Measurements from ENCODE around the gene HOXC4. TPM values are rescaled to one million over a fixed set of nuclear protein-coding genes. Genes with fewer than 3 reads are reported as not detected.

Gene HOXC4
- total RNA-seq (0.17 and 0.26 TPM in 2 replicates), polyA plus RNA-seq (0.17 and 0.98 TPM in 2 replicates), polyA minus RNA-seq (ENCODE audit: low replicate concordance) (1.5 TPM in 1 of 2 replicates, not detected in the other)
- polyA plus RNA-seq (2012), result 0.91 and 2.5 TPM in 2 replicates

GRCh38 chr12:54053751-54054741 lies at the start of gene HOXC4:
Gene HOXC4 (plus strand): TSS chr12:54053835. CDS start chr12:54053923, 88 bp downstream.
- Histone ChIP-seq H3K79me2 (ENCODE audit: control insufficient read depth, insufficient read depth, low read length) (no peaks in the 10 kb centered on the region), H3K27me3 (ENCODE audit: control insufficient read depth, insufficient read depth, low read length) (no peaks in the 10 kb centered on the region), H2AFZ (ENCODE audit: low read length) (peak within 1 kb of the TSS; percentile 85), H3K4me1 (ENCODE audit: control insufficient read depth, extremely low read depth, insufficient read depth, low read length) (no peaks in the 10 kb centered on the region), H3K36me3 (ENCODE audit: control insufficient read depth, insufficient read depth, low read length) (no peaks in the 10 kb centered on the region), H4K20me1 (ENCODE audit: control insufficient read depth, extremely low read depth, insufficient read depth, low read length) (no peaks in the 10 kb centered on the region), H3K27ac (ENCODE audit: insufficient read depth, low read length) (no peak within 1 kb of the TSS), H3K4me3 (replicated peaks in 1 of 4; ENCODE audit: control extremely low read depth in 1 of 4, insufficient read depth in 1 of 4, low read depth in 3 of 4, low read length in 4 of 4) (peak within 1 kb of the TSS; percentile 69 to 85 (median 76)), H3K9me3 (ENCODE audit: control insufficient read depth, insufficient read depth, low read depth, low read length) (no peaks in the 10 kb centered on the region), H3K9ac (ENCODE audit: insufficient read depth, low read length) (peak within 1 kb of the TSS; percentile 46), H3K4me2 (ENCODE audit: extremely low read depth, insufficient read depth, low read length) (peak within 1 kb of the TSS; percentile 81)
- TF ChIP-seq EZH2 (IDR thresholded peaks at IDR 0.05; ENCODE audit: low read length, missing control alignments) (peak; percentile 43), CTCF (conservative IDR thresholded peaks at IDR 0.05 in 1 of 2, IDR thresholded peaks at IDR 0.05 in 1 of 2; ENCODE audit: low read depth in 1 of 2, low read length in 2 of 2) (no peak)
- peak; percentile 29 to 42 for DNase-seq (ENCODE audit: low read depth in 2 of 2)

- Histone ChIP-seq H3K79me2 (ENCODE audit: control insufficient read depth, insufficient read depth, low read length) (no peaks in the 10 kb centered on the region), H3K9ac (ENCODE audit: insufficient read depth, low read length) (no peak overlapping the region), H3K9me3 (ENCODE audit: control insufficient read depth, insufficient read depth, low read depth, low read length) (no peaks in the 10 kb centered on the region), H3K4me3 (replicated peaks in 1 of 4; ENCODE audit: control extremely low read depth in 1 of 4, insufficient read depth in 1 of 4, low read depth in 3 of 4, low read length in 4 of 4) (no peak overlapping the region), H3K27me3 (ENCODE audit: control insufficient read depth, insufficient read depth, low read length) (peaks cover 77% of the 10 kb centered on the region), H3K4me2 (ENCODE audit: extremely low read depth, insufficient read depth, low read length) (no peak overlapping the region), H3K36me3 (ENCODE audit: control insufficient read depth, insufficient read depth, low read length) (no peaks in the 10 kb centered on the region), H2AFZ (ENCODE audit: low read length) (no peak overlapping the region), H4K20me1 (ENCODE audit: control insufficient read depth, extremely low read depth, insufficient read depth, low read length) (no peaks in the 10 kb centered on the region), H3K4me1 (ENCODE audit: control insufficient read depth, extremely low read depth, insufficient read depth, low read length) (no peaks in the 10 kb centered on the region), H3K27ac (ENCODE audit: insufficient read depth, low read length) (no peak overlapping the region)
- no peak for DNase-seq (ENCODE audit: low read depth in 2 of 2)
- TF ChIP-seq CTCF (conservative IDR thresholded peaks at IDR 0.05 in 1 of 2, IDR thresholded peaks at IDR 0.05 in 1 of 2; ENCODE audit: low read depth in 1 of 2, low read length in 2 of 2), result no peak
- no peak for TF ChIP-seq EZH2 (IDR thresholded peaks at IDR 0.05; ENCODE audit: low read length, missing control alignments)
Measured at GRCh38 chr12:54004063-54004840, 49.4 kb upstream of the HOXC4 start.

Measured in fibroblast of lung (primary cell).